K562 (cell line): ENCODE data around the gene ZNF865. TPM values are rescaled to one million over a fixed set of nuclear protein-coding genes. Genes with fewer than 3 reads are reported as not detected.

Experiments used
- CBFA2T3 ChIP-seq: fragments of 450-650 bp; IDR thresholded peaks from 2 replicates; pipeline ENCODE4 v1.6.1; 2017
- LARP7 ChIP-seq: fragments of 450-650 bp; IDR thresholded peaks from 2 replicates; pipeline ENCODE4 v1.6.1; 2016
- ZBTB40 ChIP-seq, 2 experiments: fragments of 450-650 bp in 1 of 2; sonication (generic) in 1 of 2; formaldehyde crosslinking in 1 of 2; IDR thresholded peaks; 2 replicates each; pipeline versions ENCODE4 v1.7.1 to v1.9.0; 2016 to 2022; ENCODE audit warnings: inconsistent platforms in 1 of 2, mild to moderate bottlenecking in 1 of 2, missing genetic modification reagents in 1 of 2
- ZBTB7A ChIP-seq: IDR thresholded peaks from 2 replicates; pipeline ENCODE4 v1.6.1; 2011; ENCODE audit warnings: low read depth, mild to moderate bottlenecking, low read length, moderate library complexity, borderline replicate concordance; ENCODE audit not compliant: control insufficient read depth
- ZNF253 ChIP-seq: fragments of 250-450 bp; sonication (Bioruptor Pico); conservative IDR thresholded peaks from 2 replicates; pipeline ENCODE4 v1.6.1; 2021; ENCODE audit warnings: mild to moderate bottlenecking
- polyA plus RNA-seq, 8 experiments: library from polyadenylated mRNA; depleted of rRNA in 4 of 8; stranded (reverse) in 5 of 8; unstranded in 3 of 8; fragments of >200 nt; fragmentation: Nextera tagmentation in 2 of 8; fragmentation: Illumina TruSeq in 1 of 8; extraction: Ambion mirVana in 2 of 8; extraction: Trizol in 1 of 8; gene quantifications; 2 replicates each; pipeline versions ENCODE4 v1.2.1 to v1.2.3, GENCODE V29; 2011 to 2014; ENCODE audit warnings: inconsistent platforms in 1 of 8, missing spikeins in 1 of 8
- total RNA-seq, 7 experiments: library from RNA; depleted of rRNA in 6 of 7; stranded (reverse); fragments of >200 nt in 6 of 7; fragmentation: Illumina TruSeq in 2 of 7; extraction: Trizol in 2 of 7; gene quantifications; 2 replicates each; pipeline versions ENCODE4 v1.2.1 to v1.2.3, GENCODE V29; 2011 to 2021; ENCODE audit warnings: low replicate concordance in 1 of 7

The ZNF865 gene
- total and polyA plus RNA-seq, 9 of the 15 experiments (the other 6 are each of a cell fraction or from before 2014, with no cell fraction given), result 0.40 to 18.8 (median 1.6) TPM; not detected in 2

DNA sequence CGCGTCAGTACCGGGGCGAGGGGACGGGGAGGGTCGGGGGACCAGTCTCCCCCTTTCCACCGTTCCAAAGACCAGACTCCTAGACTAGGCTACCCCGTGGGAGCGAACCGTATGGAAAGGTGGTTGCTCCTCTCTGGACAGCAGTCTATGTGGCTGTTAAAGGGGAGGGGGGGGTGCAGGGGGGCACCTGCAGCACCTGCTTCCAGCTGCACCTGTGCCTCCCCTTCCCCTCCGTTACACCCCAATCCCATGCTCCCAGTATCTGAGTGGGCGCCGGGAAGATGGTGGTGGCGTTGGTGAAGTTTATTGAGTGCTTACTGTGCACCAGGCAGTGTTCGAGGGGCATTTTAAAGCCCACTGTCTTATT, 4.8 kb upstream of the ZNF865 start (continued):
- TF ChIP-seq ZBTB40 (IDR thresholded peaks at IDR 0.05) (0 out of 2 replicates have a peak, but pooled peaks have one; percentile 35), ZBTB40 (CRISPR knock-in tag; IDR thresholded peaks at IDR 0.05) (no peak), CBFA2T3 (no peak), ZNF253 (no peak), LARP7 (no peak), ZBTB7A (no peak)
